ENCODE results near the gene PFKL. TPM values are rescaled to one million over a fixed set of nuclear protein-coding genes. Genes with fewer than 3 reads are reported as not detected.

Gene PFKL
- total RNA-seq, 1 experiment from 2014 or later: 67.5 TPM

- no peak overlapping the region for H3K4me3 ChIP-seq
- no peak overlapping the region for H3K4me2 ChIP-seq
- H3K9me2 ChIP-seq (ENCODE audit: insufficient read depth): no peaks in the 10 kb centered on the region
- H4K20me1 ChIP-seq (ENCODE audit: insufficient read depth): no peaks in the 10 kb centered on the region
- H3K79me2 ChIP-seq (ENCODE audit: low read depth): no peaks in the 10 kb centered on the region
- intact Hi-C loops (cut with micrococcal nuclease; ENCODE audit: unreplicated experiment): no loop called here
- no TSS peak for BruUV-seq (replicated peaks)
- no peak for DNase-seq
- ChIA-PET CTCF (no interaction called here), POLR2A (ENCODE audit: unreplicated experiment) (no interaction called here)
- peaks cover 60% of the 10 kb centered on the region for H3K27me3 ChIP-seq (ENCODE audit: insufficient read depth, low read depth)
- TF ChIP-seq CTCF (conservative IDR thresholded peaks at IDR 0.05): no peak
- no peak for TF ChIP-seq EZH2 (IDR thresholded peaks at IDR 0.05; ENCODE audit: low read depth)
- H3K9me3 ChIP-seq (ENCODE audit: insufficient read depth, low read depth): no peaks in the 10 kb centered on the region
- no peak overlapping the region for H3K27ac ChIP-seq
- no peak overlapping the region for H2AFZ ChIP-seq
- H3F3A ChIP-seq (ENCODE audit: insufficient read depth, low read depth): no peaks in the 10 kb centered on the region
- H3K36me3 ChIP-seq (ENCODE audit: low read depth): no peaks in the 10 kb centered on the region
- H3K4me1 ChIP-seq (replicated peaks; ENCODE audit: insufficient read depth): no peaks in the 10 kb centered on the region
Observed at GRCh38 chr21:44366586-44367211, 66.8 kb downstream of the PFKL start.

- Histone ChIP-seq H3K27me3 (ENCODE audit: insufficient read depth, low read depth) (peaks cover 68% of the 10 kb centered on the region), H3K4me1 (replicated peaks; ENCODE audit: insufficient read depth) (no peaks in the 10 kb centered on the region), H3K9me2 (ENCODE audit: insufficient read depth) (no peaks in the 10 kb centered on the region), H3K4me2 (no peak overlapping the region), H3F3A (ENCODE audit: insufficient read depth, low read depth) (no peaks in the 10 kb centered on the region), H3K79me2 (ENCODE audit: low read depth) (no peaks in the 10 kb centered on the region), H3K36me3 (ENCODE audit: low read depth) (no peaks in the 10 kb centered on the region), H3K27ac (no peak overlapping the region), H3K9me3 (ENCODE audit: insufficient read depth, low read depth) (no peaks in the 10 kb centered on the region), H4K20me1 (ENCODE audit: insufficient read depth) (no peaks in the 10 kb centered on the region), H2AFZ (no peak overlapping the region), H3K4me3 (no peak overlapping the region)
- BruUV-seq (replicated peaks): no TSS peak
- intact Hi-C loops (cut with micrococcal nuclease; ENCODE audit: unreplicated experiment): no loop called here
- DNase-seq: no peak
- TF ChIP-seq CTCF (conservative IDR thresholded peaks at IDR 0.05) (no peak), EZH2 (IDR thresholded peaks at IDR 0.05; ENCODE audit: low read depth) (no peak)
- CTCF ChIA-PET: interaction anchor here (0.7 kb wide), 1 partner anchor 468 kb away, joined by 12 read pairs; no protein-coding TSS in a partner anchor
- POLR2A ChIA-PET (ENCODE audit: unreplicated experiment): no interaction called here
Observed at GRCh38 chr21:44368711-44369446, 69.0 kb downstream of the PFKL start.

GRCh38 chr21:44370027-44370735 is 70.3 kb downstream of the PFKL start:
- Histone ChIP-seq H3K9me2 (ENCODE audit: insufficient read depth) (no peaks in the 10 kb centered on the region), H3F3A (ENCODE audit: insufficient read depth, low read depth) (no peaks in the 10 kb centered on the region), H3K36me3 (ENCODE audit: low read depth) (no peaks in the 10 kb centered on the region), H3K27me3 (ENCODE audit: insufficient read depth, low read depth) (peaks cover 69% of the 10 kb centered on the region), H4K20me1 (ENCODE audit: insufficient read depth) (no peaks in the 10 kb centered on the region), H3K4me2 (no peak overlapping the region), H3K79me2 (ENCODE audit: low read depth) (no peaks in the 10 kb centered on the region), H3K4me1 (replicated peaks; ENCODE audit: insufficient read depth) (no peaks in the 10 kb centered on the region), H3K4me3 (no peak overlapping the region), H2AFZ (no peak overlapping the region), H3K27ac (no peak overlapping the region), H3K9me3 (ENCODE audit: insufficient read depth, low read depth) (no peaks in the 10 kb centered on the region)
- no TSS peak for BruUV-seq (replicated peaks)
- ChIA-PET CTCF (no interaction called here), POLR2A (ENCODE audit: unreplicated experiment) (no interaction called here)
- intact Hi-C loops (cut with micrococcal nuclease; ENCODE audit: unreplicated experiment): no loop called here
- TF ChIP-seq EZH2 (IDR thresholded peaks at IDR 0.05; ENCODE audit: low read depth) (no peak), CTCF (conservative IDR thresholded peaks at IDR 0.05) (no peak)
- peak in 1 of 2 experiments; percentile 12 for DNase-seq

Data from PC-9 (cell line).